H1 (cell line): Measurements from ENCODE around the gene AGRN. TPM values are rescaled to one million over a fixed set of nuclear protein-coding genes. Genes with fewer than 3 reads are reported as not detected.

Experiments used
- CBX5 ChIP-seq: fragments of 300-800, 300-1000 bp; sonication (generic); IDR thresholded peaks from 2 replicates; pipeline ENCODE4 v1.7.1; 2016; ENCODE audit warnings: antibody characterized with exemption, low read length, low read depth
- EZH2 ChIP-seq: fragments of 200-600 bp; sonication (generic); IDR thresholded peaks from 2 replicates; pipeline ENCODE4 v1.7.1; 2012; ENCODE audit warnings: low read depth, mild to moderate bottlenecking, moderate library complexity, low read length, inconsistent platforms; ENCODE audit not compliant: severe bottlenecking
- HDAC2 ChIP-seq, 2 experiments: fragments of 300-600 bp in 1 of 2; sonication (generic) in 1 of 2; IDR thresholded peaks; 2 replicates each; pipeline ENCODE4 v1.6.1; 2011 to 2012; ENCODE audit warnings: low read depth in 2 of 2, low read length in 2 of 2, mild to moderate bottlenecking in 2 of 2, moderate library complexity in 2 of 2, borderline replicate concordance in 1 of 2, inconsistent platforms in 1 of 2
- JUND ChIP-seq: IDR thresholded peaks from 2 replicates; pipeline ENCODE4 v1.6.1; 2011; ENCODE audit warnings: mild to moderate bottlenecking, improper control_type of control experiment, low read length
- polyA plus RNA-seq, 7 experiments: library from polyadenylated mRNA; depleted of rRNA in 3 of 7; stranded (reverse) in 5 of 7; unstranded in 2 of 7; fragments of >200 nt in 5 of 7; fragments of 200-250 nt in 2 of 7; gene quantifications; 1 replicate in 5 of 7; 2 replicates in 1 of 7; 4 replicates in 1 of 7; pipeline versions ENCODE4 v1.2.1 to v1.2.3, GENCODE V29; 2011 to 2013; ENCODE audit warnings: missing spikeins in 2 of 7, mixed read lengths in 2 of 7
- total RNA-seq: library from RNA; stranded (reverse); fragmentation: NEBNext Ultra II Directional; extraction: Animal tissue kit (Norgen Biotek cat#: 25700); gene quantifications from 2 replicates; pipeline ENCODE4 v1.2.1, GENCODE V29; 2021
- TF ChIP-seq, protein P1 (sequence below), 3 experiments: IDR thresholded peaks; 1 replicate in 2 of 3; 2 replicates in 1 of 3; pipeline versions ENCODE4 v1.5.1 to v1.6.1; 2011; ENCODE audit warnings: low read length in 3 of 3, mild to moderate bottlenecking in 3 of 3, inconsistent platforms in 2 of 3, low read depth in 1 of 3, moderate library complexity in 1 of 3; ENCODE audit not compliant: insufficient read depth in 1 of 3; ENCODE audit errors: control extremely low read depth in 1 of 3
- TF ChIP-seq, protein P2 (sequence below): IDR thresholded peaks from 2 replicates; pipeline ENCODE4 v1.6.1; 2012; ENCODE audit warnings: inconsistent platforms

The AGRN gene
- total and polyA plus RNA-seq, 2 of the 8 experiments (the other 6 are each of a cell fraction or from before 2014, with no cell fraction given), result 52.3 to 155 TPM

DNA sequence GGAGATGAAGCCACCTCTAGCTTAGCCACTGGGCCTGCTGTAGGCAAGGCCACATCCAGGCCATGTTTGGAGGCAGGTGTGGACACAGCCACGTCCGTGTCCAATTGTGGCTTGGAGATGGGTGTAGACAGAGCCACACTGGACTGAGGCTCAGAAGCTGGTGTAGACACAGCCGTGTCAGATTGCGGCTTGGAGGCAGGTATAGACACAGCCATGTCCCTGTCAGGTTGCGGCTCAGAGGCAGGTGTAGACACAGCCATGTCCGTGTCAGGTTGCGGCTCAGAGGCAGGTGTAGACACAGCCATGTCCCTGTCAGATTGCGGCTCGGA is 40.2 kb upstream of the AGRN start (continued):
- TF ChIP-seq, protein P1, sequence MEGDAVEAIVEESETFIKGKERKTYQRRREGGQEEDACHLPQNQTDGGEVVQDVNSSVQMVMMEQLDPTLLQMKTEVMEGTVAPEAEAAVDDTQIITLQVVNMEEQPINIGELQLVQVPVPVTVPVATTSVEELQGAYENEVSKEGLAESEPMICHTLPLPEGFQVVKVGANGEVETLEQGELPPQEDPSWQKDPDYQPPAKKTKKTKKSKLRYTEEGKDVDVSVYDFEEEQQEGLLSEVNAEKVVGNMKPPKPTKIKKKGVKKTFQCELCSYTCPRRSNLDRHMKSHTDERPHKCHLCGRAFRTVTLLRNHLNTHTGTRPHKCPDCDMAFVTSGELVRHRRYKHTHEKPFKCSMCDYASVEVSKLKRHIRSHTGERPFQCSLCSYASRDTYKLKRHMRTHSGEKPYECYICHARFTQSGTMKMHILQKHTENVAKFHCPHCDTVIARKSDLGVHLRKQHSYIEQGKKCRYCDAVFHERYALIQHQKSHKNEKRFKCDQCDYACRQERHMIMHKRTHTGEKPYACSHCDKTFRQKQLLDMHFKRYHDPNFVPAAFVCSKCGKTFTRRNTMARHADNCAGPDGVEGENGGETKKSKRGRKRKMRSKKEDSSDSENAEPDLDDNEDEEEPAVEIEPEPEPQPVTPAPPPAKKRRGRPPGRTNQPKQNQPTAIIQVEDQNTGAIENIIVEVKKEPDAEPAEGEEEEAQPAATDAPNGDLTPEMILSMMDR (IDR thresholded peaks at IDR 0.05; ENCODE audit: control extremely low read depth in 1 of 3, insufficient read depth in 1 of 3, low read depth in 1 of 3, low read length in 3 of 3), result no peak
- TF ChIP-seq EZH2, result no peak
- TF ChIP-seq HDAC2 (IDR thresholded peaks at IDR 0.05; ENCODE audit: borderline replicate concordance in 1 of 2, low read depth in 2 of 2, low read length in 2 of 2), result no peak
- TF ChIP-seq, protein P2, sequence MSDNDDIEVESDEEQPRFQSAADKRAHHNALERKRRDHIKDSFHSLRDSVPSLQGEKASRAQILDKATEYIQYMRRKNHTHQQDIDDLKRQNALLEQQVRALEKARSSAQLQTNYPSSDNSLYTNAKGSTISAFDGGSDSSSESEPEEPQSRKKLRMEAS, result no peak
- TF ChIP-seq JUND, result no peak
- TF ChIP-seq CBX5, result no peak
